Neural crest cell (in vitro differentiated cells): Measurements from ENCODE around the gene PLEKHA4. TPM values are rescaled to one million over a fixed set of nuclear protein-coding genes. Genes with fewer than 3 reads are reported as not detected.

Experiments used
- DNase-seq: peaks from one replicate; pipeline ENCODE4 v3.0.0; 2021; ENCODE audit warnings: low read depth, mixed read lengths, low spot score
- H3K27ac Mint-ChIP-seq: one replicate; pipeline ENCODE4 v1.8.0; 2021; ENCODE audit warnings: mild to moderate bottlenecking, mixed read lengths; ENCODE audit not compliant: unreplicated experiment
- H3K27me3 Mint-ChIP-seq: 2 replicates; pipeline ENCODE4 v1.8.0; 2021; ENCODE audit warnings: low read depth, mild to moderate bottlenecking, mixed read lengths
- H3K36me3 Mint-ChIP-seq: 2 replicates; pipeline ENCODE4 v1.8.0; 2021; ENCODE audit warnings: low read depth, mild to moderate bottlenecking, mixed read lengths
- H3K4me1 Mint-ChIP-seq: 2 replicates; pipeline ENCODE4 v1.8.0; 2021; ENCODE audit warnings: mixed read lengths
- H3K4me3 Mint-ChIP-seq: one replicate; pipeline ENCODE4 v1.8.0; 2021; ENCODE audit warnings: mild to moderate bottlenecking, mixed read lengths
- H3K9me3 Mint-ChIP-seq: 2 replicates; pipeline ENCODE4 v1.8.0; 2021; ENCODE audit warnings: mixed read lengths
- total RNA-seq: library from RNA; stranded (reverse); gene quantifications from 2 replicates; pipeline ENCODE4 v1.2.1, GENCODE V29; 2021
- TF ChIP-seq, protein P1 (sequence below): fragments of 200-600 bp; sonication (generic); conservative IDR thresholded peaks from 2 replicates; pipeline ENCODE4 v1.5.0; 2021; ENCODE audit warnings: antibody characterized with exemption, mild to moderate bottlenecking

PLEKHA4 gene
- total RNA-seq, 1 donor from 2014 or later: 41.8 TPM

DNA sequence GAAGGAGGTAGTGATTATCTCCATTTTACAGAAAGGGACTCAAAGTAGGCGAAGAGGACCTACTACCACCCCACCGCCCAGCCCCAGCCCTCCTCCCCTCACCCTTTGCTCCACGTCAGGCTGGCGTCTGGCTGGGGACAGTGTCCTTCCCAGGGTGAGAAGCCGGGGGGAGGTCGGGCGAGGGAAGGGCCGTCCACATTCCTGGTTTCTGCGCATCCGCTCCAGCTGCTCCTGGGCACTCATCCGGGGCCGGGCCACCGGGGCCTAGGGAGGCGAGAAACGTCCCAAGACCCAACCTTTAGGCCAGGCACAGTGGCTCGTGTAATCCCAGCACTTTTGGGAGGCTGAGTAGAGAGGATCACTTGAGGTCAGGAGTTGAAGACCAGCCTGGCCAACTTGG is 27.4 kb downstream of the PLEKHA4 start:
- no peaks in the 10 kb centered on the region for H3K9me3 Mint-ChIP-seq
- H3K4me3 Mint-ChIP-seq: no peak overlapping the region
- peaks cover 8% of the 10 kb centered on the region for H3K36me3 Mint-ChIP-seq
- no peak for DNase-seq
- TF ChIP-seq, protein P1, sequence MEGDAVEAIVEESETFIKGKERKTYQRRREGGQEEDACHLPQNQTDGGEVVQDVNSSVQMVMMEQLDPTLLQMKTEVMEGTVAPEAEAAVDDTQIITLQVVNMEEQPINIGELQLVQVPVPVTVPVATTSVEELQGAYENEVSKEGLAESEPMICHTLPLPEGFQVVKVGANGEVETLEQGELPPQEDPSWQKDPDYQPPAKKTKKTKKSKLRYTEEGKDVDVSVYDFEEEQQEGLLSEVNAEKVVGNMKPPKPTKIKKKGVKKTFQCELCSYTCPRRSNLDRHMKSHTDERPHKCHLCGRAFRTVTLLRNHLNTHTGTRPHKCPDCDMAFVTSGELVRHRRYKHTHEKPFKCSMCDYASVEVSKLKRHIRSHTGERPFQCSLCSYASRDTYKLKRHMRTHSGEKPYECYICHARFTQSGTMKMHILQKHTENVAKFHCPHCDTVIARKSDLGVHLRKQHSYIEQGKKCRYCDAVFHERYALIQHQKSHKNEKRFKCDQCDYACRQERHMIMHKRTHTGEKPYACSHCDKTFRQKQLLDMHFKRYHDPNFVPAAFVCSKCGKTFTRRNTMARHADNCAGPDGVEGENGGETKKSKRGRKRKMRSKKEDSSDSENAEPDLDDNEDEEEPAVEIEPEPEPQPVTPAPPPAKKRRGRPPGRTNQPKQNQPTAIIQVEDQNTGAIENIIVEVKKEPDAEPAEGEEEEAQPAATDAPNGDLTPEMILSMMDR: no peak
- H3K4me1 Mint-ChIP-seq: peaks cover 22% of the 10 kb centered on the region
- no peaks in the 10 kb centered on the region for H3K27me3 Mint-ChIP-seq
- no peak overlapping the region for H3K27ac Mint-ChIP-seq

DNA sequence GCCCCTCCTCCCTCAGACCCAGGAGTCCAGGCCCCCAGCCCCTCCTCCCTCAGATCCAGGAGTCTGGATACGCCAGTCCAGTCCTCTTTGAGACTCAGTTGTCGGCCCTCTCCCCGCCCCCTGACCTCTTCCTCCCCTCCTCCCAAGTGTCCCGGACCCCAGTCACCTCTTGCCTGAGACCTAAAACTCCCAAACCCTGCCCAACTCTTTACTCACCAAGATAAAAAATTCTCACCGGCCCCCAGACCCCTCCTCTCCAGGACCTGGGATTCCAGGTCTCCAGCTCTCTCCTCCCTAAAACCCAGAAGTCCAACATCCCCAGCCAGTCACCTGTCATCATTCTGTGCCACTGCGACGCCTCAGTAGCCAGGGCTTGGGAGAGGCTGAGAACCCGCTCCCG is 30.7 kb downstream of the PLEKHA4 start:
- TF ChIP-seq, protein P1: no peak
- Mint-ChIP-seq H3K27ac (no peak overlapping the region), H3K4me1 (peaks cover 30% of the 10 kb centered on the region), H3K27me3 (no peaks in the 10 kb centered on the region), H3K36me3 (peaks cover 3% of the 10 kb centered on the region), H3K4me3 (peak overlapping the region; percentile 68), H3K9me3 (no peaks in the 10 kb centered on the region)
- no peak for DNase-seq

DNA sequence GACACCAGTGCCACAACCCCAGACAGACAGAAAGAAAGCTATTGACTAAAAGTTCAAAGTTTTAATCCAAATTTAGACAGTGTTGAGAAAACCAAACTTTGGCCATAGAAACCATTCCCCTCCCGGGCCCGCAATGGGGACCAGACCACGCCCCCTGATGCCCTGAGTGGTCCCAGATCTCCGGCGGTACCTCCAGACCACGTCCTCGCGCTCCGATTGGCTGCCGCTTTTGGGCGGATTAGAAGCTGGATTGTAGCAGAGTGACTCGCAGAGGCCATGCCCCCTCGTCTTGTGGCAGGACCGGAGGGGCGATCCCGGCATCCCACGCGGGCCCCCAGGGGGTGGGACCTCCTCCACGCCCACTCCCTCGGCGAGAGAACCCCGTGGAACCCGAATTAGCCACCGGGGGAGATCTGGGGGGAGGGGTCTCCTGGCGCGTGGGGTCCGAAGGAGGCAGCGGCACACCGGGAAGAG is 31.3 kb downstream of the PLEKHA4 start:
- Mint-ChIP-seq H3K4me1 (peaks cover 28% of the 10 kb centered on the region), H3K36me3 (peaks cover 3% of the 10 kb centered on the region), H3K27ac (peak overlapping the region; percentile 47), H3K4me3 (peak overlapping the region; percentile 87), H3K9me3 (no peaks in the 10 kb centered on the region), H3K27me3 (no peaks in the 10 kb centered on the region)
- peak; percentile 81 for DNase-seq
- TF ChIP-seq, protein P1: no peak

DNA sequence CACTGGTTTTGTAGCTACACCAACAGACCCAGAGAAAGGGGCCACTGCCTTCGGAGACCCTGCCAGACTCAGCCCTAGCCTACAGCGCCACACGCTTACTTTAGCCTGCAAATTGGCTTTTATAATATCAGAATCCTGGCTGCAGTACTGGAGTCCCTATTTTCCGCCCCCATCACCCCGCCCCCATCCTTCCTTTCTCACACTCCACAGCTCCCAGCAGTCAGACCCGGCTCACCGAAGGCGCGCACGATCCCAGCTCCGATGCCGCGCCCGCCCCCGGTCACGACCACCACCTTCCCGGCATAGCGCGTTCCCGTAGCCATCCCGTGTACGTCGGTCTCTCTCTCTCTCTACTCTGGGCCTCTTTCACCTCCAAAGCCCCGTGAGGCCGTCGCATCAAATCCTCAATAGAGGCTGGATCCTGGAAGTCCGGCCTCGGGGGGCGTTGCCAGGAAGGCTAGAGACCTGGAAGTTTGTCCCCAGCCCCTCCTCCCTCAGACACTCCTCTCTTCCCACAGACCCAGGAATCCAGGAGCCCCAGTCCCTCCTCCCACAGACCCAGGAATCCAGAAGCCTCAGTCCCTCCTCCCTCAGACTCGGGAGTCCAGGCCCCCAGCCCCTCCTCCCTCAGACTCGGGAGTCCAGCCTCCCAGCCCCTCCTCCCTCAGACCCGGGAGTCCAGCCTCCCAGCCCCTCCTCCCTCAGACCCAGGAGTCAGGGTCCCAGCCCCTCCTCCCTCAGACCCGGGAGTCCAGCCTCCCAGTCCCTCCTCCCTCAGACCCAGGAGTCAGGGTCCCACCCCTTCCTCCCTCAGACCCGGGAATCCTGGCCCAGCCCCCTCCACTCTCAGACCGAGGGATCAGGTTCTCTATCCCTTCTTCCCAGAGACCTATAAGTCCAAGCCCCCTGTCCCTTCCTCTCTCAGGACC is 32.1 kb downstream of the PLEKHA4 start, which contains the start of gene HSD17B14:
Gene HSD17B14, minus strand, starts transcription at position 403 of the 929 bp plus-strand sequence. Its CDS starts 80 bp downstream, at position 323.
- H3K27ac Mint-ChIP-seq: peak within 1 kb of the TSS; percentile 47
- peak within 1 kb of the TSS; percentile 87 for H3K4me3 Mint-ChIP-seq
- DNase-seq: peak; percentile 30
- H3K27me3 Mint-ChIP-seq: no peaks in the 10 kb centered on the region
- no peaks in the 10 kb centered on the region for H3K9me3 Mint-ChIP-seq
- peaks cover 3% of the 10 kb centered on the region for H3K36me3 Mint-ChIP-seq
- TF ChIP-seq, protein P1: peak; percentile 13
- H3K4me1 Mint-ChIP-seq: peaks cover 28% of the 10 kb centered on the region

DNA sequence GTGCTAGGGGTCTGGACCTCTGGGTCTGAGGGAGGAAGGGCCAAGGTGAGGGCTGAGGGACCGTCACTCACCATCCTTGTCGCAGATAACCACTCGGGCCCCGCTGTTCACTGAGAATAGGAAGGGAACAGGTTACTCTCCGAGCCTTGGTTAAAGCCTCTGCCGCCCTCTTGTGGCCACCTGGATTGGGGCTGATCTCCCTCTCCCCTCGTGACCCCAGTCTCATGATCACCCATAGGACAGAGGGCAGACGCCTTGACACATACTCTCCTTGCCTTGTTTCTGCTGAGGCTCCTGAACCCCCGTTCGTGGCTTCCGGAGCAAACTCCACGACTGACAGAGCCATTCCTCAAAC is 32.7 kb downstream of the PLEKHA4 start:
- H3K9me3 Mint-ChIP-seq: no peaks in the 10 kb centered on the region
- H3K27me3 Mint-ChIP-seq: no peaks in the 10 kb centered on the region
- peaks cover 3% of the 10 kb centered on the region for H3K36me3 Mint-ChIP-seq
- H3K27ac Mint-ChIP-seq: no peak overlapping the region
- DNase-seq: peak; percentile 91
- peak overlapping the region; percentile 79 for H3K4me3 Mint-ChIP-seq
- peaks cover 28% of the 10 kb centered on the region for H3K4me1 Mint-ChIP-seq
- TF ChIP-seq, protein P1: peak; percentile 92
